GM21825 (cell line): ENCODE measurements around the gene ARHGAP24.
A peak's percentile ranks its signal among the peaks of the same experiment; 100 is the strongest.
"Not testable (repeated sequence)": the region's sequence is repeated elsewhere in the genome, so short reads cannot be mapped to it uniquely, and the experiment has no call there.

Experiments used
- ATAC-seq: cut with Tn5 transposase; IDR thresholded peaks from one replicate; pipeline ENCODE4 v1.9.1; 2021; ENCODE audit warnings: mild to moderate bottlenecking, moderate library complexity; ENCODE audit not compliant: unreplicated experiment

ARHGAP24 gene

DNA sequence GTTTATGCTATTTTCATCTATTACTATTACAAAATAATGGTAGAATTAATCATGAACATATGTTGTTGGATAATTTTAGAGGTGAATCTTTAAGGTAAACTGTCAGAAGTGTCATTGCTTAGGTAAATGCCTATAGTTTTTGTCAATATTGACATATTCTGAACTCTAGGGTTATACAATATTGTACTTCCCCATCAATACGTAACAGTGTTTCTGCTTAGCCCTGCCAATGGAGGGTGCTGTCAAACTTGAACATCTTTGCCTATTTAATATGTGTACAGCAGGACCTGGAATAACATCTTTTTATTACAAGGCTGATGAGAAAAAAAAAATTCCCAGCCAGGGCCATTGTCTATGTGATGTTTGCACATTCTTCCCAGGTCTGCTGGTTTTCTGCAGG, 40.8 kb downstream of the ARHGAP24 start:
- no peak for ATAC-seq

DNA sequence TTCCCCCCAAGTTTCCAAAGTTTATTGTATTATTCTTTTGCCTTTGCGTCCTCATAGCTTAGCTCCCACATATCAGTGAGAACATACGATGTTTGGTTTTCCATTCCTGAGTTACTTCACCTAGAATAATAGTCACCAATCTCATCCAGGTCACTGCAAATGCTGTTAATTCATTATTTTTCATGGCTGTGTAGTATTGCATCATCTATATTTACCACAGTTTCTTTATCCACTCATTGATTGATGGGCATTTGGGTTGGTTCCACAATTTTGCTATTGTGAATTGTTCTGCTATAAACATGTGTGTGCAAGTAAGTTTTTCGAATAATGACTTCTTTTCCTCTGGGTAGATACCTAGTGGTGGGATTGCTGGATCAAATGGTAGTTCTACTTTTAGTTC, 43.6 kb downstream of the ARHGAP24 start:
- not testable (repeated sequence) for ATAC-seq

DNA sequence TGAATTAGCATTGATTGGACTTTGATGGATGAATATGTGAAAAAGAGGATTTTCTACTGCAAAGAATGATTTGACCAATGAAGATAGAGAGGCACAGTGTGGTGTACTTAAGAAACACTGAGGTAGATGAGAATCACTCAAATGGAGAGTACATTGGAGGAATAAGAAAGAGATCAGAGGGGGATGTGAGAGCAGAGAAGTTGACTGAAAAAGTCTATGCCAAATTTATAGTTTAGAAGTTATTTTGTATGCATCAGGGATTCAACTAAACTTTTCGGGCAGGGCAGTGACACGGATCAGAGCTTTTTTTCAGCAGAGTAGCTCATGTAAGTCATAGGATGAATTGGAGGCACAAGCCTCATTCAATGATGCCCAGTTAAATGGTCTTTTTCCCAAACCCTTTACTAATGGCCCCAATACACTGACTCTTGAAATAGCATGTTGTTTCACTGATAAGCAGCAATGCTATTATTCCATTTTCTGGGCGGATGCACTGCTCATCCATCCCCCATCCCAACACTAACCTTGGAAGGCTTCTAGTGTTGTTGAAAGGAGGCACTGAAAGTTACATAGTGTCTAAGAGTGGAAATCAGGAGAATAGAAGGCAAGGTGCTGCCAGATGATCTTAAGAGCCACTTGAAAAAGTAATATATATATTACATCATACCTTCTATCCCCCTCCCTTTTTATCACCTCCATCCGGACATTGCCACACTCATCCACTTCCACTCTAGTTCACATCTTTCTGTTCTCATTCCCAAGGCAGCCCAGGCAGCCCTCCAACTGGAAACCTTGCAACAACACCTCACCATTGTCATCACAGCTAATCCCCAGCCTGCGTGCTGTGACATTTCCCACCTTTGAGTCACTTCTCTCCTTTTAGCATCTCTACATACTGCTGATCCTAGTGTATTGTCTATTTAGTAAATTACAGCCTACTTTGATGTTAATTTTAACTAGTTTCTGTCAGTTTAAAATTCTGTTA, 46.1 kb downstream of the ARHGAP24 start:
- no peak for ATAC-seq

DNA sequence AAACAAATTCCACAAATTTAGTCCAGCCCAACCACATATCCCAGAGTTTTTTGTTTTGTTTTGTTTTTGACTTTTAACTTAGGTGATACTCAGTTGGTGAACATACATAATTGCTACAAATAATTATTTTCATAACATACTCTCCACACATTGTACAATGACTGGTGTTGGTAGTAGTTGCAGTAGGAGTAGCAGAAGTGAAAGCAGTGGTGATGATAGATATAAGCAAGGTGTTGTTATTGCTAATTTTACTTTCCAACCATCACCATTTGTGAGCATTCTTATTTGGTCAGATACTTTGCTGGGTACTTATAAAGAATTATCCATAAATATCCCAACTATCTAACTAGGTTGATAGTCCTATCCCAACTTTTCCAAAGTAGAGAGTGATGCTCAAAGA, 47.3 kb downstream of the ARHGAP24 start:
- no peak for ATAC-seq

DNA sequence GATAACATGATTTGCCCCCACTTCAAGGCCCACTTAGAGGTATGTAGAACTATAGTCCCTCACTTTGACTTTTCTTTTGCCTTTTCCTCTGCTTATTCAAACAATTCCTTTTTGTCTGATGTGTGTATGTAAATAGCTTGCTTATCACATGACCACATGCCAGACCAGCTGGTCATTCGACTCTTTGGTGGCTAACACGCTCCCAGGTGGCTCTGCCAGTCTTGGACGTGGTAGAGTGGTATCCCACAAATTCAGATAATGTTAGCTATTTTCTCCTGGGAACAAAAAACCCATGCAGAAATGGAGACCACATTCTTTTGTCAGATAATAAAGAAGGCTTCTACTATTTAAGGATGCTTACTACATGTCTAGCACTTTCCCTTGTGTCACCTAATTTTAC, 47.9 kb downstream of the ARHGAP24 start:
- ATAC-seq: no peak

DNA sequence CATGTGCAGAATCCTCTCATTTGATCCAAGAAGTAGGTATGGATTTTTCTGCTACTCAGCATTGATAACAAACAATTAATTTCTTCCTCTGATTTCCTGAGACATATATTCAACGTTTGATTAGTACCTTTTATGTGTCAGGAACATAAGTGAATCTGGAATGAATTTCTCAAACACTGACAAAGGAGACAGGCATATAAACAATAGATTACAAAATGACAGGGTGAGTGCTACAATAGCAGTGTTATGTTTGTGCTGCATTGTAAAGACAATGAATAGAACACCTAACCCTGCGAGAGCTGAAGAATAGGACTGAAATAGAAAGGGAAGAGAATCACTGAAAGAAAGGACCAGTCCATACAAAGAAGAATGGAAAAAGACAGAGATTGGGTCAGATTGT, 52.9 kb downstream of the ARHGAP24 start:
- ATAC-seq: no peak

DNA sequence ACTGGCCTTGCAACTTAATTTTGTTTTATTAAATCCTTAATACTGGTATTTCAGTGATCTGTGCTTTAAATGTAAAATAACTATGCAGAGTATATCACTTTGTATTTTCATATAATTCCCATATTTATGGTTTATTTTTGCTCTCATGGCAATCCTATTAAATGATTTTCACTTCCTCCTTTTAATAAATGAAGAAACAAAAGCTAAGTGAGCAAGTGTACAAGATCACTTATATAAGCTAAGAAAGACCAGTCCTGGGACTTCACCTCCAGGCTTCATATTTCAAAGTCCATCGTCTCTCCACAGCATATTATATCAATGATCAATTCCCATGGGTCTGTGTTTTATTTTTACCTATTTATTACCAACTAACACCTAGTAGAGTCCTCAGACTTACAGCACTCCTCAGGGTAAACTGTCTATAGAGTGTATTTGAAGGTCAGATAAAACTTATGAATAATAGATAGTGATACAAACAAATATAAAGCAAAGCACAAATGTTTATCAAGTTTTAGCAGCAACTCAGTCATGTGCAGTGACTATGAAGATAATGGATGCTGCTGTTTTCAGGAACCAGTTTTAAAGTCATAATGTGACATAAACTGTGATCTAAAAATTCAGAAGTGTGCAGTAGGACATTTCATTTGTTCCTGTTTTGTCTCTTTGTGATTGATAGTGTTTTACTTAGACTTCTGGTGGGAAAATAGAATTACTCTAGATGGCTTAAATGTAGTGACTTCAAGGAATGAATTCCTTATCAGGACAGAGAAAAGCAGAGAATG, 56.8 kb downstream of the ARHGAP24 start:
- no peak for ATAC-seq

DNA sequence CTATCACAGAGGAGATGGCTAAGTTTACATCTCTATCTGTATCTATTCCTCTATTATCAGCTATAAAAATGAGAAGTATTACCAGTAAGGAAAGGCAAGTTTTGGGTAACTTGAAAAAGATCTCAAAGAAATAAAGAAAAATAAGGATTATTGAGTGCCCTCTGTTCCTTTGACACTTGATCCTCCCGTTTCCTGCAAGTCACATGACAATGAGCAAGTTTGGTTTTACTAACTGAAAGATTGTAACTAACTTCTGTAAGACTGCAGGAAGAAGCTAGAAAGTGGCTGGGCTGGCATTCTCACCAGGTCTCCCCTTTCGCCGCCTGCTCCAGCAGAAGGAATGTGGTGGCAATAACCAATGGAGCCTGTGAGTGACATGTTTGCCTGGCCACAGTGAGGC, 59.2 kb downstream of the ARHGAP24 start:
- no peak for ATAC-seq

DNA sequence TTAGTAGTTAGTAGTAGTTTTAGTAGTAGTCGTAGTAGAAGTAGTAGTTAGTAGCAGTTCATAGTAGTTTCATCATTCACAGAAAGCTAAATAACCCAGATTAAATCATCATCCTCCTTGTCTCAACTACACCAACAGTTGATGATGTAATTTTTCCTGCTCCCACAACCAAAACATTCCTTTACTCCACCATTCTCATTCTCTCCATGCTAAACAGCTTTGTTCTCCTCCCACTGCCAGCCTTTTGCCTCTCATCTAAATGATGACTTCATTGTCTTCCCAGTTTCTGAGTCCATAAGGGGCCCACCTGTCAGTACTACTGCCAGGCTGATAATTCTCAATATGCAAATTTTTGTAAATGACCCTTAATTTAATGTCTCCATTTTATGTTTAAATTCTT, 68.9 kb downstream of the ARHGAP24 start:
- ATAC-seq: no peak

DNA sequence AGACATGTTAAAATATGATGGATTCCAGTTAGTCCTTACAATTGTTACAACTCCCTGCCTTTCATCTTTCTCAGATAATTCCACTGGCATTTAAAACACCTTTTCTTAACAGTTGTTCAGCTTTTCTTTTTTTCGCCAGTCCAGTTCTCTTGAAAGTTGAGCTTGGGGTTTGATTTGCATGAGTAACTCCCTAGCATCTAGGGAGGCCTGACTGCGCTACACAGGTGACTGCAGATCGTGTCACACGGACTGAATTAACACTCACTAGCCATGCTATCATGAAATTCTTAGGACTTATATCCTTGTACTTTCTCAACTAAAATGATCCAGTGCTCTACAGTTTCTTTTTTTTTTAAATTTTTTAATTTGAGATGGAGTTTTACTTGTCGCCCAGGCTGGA, 69.8 kb downstream of the ARHGAP24 start:
- ATAC-seq: no peak

DNA sequence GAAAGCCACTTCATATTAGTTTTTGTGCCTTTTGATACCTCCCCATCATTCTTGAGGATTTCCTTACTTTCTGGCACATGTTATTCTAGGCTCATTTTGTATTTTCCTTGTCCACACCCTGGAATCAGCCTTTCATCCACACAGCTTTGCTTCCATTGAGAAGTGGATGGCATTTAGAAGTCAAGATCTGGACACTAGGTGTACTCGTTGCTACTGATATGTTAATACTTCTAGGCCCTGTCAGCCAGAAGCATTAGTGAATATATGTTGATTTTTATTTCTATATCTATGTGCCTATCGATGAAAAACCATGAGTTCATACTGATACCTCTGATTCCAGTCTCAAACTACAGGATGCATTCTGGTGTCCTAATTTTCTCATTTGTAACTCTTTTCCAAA, 73.2 kb downstream of the ARHGAP24 start:
- no peak for ATAC-seq

DNA sequence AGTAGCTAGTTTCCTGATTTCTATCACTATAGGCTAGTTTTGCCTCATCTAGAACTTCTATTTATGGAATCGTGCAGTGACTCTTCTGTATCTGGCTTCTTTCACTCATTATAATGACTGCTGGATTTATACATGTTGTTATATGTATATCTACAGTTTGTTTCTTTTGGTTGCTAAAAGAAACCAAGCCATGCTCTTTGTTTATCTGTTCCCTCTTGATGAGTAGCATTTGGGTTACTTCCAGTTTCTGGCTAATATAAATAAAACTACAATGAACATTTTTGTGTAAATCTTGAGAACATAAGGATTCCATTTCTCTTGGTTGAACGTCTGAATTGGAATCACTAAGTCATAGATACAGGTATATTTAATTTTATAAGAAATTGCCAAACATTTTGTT, 73.9 kb downstream of the ARHGAP24 start:
- no peak for ATAC-seq

DNA sequence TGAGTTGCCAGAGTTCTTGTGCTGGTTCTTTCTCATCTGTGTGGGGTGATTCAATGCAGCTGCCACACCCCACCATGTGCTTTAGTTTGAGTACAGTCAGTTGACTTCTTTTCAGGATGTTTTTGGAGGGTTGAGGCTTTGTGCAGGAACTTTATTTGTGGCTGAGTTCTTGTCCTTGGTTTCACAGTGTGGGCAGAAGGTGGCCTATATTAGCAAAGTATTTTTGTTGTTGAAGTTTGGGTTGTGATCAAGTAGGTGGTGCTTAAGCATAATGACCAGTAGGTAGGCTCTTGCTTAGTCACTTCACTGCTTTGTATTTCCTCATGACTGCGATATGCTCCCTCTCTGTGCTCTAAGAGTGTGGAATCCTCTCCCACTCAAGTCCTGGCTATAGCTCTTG, 80.3 kb downstream of the ARHGAP24 start:
- no peak for ATAC-seq

DNA sequence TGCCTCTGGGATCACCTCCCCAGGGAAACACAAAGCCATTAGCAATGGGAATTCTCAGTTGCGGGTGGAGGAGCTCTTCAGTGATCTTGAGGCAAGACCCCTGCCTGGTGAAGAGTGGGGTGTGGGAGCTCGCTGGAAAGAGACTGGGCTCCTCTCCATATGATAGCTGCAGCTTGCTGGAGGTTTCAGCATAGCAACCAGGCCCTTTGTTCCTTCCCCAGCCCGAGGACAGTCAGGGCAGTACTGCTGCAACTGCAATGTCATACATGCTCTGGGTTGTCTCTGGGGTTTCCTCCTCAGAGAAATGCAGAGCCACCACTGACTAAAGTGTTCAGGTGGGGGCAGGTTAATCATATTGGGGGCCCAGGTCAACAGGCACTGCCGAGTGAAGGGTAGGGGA, 81.3 kb downstream of the ARHGAP24 start:
- peak; percentile 59 for ATAC-seq

DNA sequence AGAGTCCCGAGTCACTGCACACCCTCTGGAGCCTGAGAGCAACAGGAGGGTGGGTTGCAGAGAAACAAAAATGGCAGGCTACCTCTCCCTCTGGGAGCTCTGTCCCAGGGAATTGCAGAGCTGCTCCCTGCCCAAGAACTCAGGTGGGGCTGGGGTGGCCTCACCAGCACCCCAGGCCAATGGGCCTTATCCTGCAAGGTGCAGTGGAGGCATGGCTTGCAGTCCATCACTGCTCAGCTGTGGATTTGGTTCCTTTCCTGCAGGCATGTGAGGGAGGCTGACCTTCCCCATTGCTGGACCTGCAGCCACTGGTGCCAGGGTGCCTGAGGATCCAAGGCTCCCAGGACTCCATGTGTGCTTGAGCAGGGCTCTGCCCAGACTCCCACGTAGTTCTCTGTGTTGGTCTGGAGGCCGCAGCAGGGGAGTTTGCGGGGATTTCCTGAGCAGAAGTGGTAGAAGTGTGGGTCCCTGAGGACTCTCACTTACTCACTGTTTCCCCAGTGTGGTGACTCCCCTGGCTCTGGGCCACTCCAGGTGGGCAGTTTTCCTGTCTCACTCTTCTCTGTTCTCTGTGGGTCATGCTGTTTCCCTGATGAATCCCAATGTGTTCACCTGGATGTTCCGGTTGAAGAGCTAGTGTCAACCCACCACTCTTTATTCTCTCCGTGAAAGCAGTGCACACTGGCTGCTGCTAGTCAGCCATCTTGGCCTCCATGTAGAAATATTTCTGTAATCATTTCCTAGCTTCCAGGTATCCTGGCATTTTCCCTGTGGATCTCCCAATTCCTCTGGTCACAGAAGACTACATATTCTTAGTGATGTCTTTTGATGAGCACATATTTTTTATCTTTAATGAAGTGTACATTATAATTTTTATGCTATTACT, 82.3 kb downstream of the ARHGAP24 start:
- peak; percentile 90 for ATAC-seq

DNA sequence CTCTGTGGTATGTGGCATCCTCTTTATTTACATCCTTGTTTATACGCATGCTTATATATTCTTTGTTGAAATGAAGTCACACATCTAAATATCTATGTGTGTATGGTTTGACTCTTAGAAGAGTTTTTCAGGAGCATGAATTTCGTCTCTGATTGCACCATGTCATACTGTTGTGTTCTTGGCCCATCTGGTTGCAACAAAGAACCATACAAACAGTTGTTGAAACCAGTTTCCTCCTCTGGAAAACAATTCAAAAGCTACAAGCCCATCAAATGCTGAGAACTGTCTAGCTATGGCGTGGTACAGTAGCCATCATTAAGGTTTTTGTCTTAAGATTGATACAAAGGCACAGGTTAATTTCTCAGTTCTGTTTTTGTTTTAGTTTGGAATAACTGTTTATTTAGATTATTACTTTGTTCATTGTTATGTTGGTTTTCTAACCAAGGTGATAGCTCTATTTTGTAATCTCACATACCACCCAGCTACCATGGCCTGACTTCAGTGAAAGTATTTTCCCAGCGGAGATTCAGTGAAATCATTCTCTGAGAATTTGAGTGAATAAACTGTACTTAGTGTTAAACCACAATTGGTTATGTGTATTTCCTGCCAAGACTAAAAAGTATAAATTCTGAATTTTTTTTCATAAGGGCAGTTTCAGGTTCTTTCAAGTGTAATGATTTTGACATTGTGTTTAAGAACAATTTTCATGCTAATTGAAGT, 91.0 kb downstream of the ARHGAP24 start:
- no peak for ATAC-seq

DNA sequence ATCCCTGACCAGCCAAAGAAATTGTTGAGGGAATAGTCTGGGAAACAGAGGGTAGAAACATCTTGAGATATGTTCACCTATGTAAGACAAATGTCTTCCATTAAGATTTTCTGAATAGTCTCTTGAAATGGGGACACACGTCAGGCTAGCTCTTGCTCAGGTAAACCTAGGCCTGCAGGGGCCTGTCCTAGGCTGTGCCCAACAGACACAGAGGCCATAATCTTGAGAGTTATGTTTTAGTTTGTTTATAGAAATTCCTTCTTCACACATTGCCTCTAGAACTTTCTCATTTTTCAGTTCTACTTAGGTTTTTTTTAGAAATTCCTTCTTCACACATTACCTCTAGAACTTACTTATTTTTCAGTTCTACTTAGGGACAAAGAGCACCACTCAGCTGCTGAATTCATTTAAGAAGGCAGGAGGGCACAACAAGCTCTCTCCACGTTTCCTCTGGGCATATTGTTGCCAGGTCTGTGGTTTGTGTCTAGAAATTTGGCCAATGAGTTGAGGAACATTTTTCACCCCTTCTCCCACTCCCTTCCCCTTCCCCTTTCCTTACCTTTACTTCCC, 94.9 kb downstream of the ARHGAP24 start:
- ATAC-seq: no peak

DNA sequence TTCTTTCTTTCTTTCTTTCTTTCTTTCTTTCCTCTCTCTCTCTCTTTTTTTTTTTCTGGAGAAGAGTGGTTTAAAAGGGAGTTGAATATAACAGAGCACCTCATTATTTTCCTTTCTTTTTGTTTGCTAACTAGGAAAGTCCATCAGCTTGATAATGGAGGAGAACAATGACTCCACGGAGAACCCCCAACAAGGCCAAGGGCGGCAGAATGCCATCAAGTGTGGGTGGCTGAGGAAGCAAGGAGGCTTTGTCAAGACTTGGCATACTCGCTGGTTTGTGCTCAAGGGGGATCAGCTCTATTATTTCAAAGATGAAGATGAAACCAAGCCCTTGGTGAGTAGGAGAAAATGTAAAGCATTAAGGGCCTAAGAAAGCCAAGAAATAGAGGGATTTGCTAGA, 95.4 kb downstream of the ARHGAP24 start:
- ATAC-seq: no peak

DNA sequence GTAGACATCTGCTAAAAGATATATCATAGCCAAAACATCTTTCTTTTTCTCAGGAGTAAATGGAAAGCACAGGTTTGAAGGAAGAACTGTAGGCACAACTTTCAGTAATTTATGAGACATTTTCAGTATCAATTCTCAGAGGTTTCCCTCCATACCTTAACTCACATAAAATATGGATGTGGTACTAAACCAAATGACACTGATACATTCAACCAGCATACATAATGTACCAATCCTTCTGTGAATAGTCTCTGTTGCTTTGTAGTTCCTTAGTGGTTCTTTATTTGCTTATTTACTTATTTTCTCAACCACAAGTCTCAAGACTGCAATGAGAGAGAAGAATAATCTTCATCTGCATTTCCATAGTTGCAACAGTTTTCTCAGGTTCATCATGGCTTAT, 96.1 kb downstream of the ARHGAP24 start:
- no peak for ATAC-seq

DNA sequence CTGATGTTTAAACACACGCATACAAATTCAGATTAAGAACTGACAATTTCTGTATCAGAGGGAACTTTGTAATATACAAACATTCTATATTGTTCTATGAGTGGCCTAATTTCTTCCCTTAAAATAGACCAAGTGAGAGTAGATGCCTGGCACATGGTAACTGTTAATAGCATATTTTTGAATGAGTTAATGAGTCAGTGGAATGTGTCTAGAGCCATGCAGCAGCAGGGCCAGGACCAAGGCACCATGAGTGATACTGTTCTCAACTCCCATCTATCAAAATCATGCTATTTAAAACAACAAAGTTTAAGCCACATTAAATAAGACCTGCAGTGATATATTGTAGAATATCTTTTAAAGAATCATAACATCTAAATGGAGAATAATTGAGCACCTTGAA, 98.3 kb downstream of the ARHGAP24 start:
- ATAC-seq: no peak
